OCI-LY7 (cell line): ENCODE measurements around the gene GLT8D2.

Source experiments
- EZH2phosphoT487 ChIP-seq: fragments of 200-600 bp; sonication (generic); IDR thresholded peaks from 2 replicates; pipeline ENCODE4 v1.6.1; 2018; ENCODE audit warnings: low read depth, borderline replicate concordance, mild to moderate bottlenecking, mixed run types, antibody characterized with exemption, low read length, moderate library complexity, mixed read lengths
- TF ChIP-seq, protein P1 (sequence below): fragments of 200-600 bp; sonication (generic); conservative IDR thresholded peaks from 2 replicates; pipeline ENCODE4 v1.5.1; 2014; ENCODE audit warnings: mild to moderate bottlenecking, antibody characterized with exemption, low read length, moderate library complexity, mixed read lengths

DNA sequence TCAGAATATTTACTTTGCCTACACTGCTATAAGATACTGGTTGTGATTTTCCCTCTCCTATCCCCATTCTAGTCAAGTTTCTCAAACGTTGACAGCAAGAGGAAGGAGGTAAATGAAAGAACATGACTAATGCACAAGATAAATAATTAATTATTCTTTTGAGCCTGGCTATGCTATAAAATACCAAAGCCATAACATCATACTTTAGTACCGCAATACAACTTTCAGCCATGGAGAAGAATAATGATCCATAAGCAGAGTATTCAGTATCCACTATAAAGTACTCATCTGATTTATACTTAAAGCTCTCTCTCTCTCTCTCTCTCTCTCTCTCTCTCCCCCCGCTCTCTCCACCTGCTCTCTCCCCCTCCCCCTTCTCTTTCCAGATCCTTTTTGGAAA lies 43.1 kb downstream of the GLT8D2 start:
- TF ChIP-seq, protein P1, sequence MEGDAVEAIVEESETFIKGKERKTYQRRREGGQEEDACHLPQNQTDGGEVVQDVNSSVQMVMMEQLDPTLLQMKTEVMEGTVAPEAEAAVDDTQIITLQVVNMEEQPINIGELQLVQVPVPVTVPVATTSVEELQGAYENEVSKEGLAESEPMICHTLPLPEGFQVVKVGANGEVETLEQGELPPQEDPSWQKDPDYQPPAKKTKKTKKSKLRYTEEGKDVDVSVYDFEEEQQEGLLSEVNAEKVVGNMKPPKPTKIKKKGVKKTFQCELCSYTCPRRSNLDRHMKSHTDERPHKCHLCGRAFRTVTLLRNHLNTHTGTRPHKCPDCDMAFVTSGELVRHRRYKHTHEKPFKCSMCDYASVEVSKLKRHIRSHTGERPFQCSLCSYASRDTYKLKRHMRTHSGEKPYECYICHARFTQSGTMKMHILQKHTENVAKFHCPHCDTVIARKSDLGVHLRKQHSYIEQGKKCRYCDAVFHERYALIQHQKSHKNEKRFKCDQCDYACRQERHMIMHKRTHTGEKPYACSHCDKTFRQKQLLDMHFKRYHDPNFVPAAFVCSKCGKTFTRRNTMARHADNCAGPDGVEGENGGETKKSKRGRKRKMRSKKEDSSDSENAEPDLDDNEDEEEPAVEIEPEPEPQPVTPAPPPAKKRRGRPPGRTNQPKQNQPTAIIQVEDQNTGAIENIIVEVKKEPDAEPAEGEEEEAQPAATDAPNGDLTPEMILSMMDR, result no peak
- TF ChIP-seq EZH2phosphoT487, result no peak
